Activated CD4-positive, alpha-beta memory T cell treated with anti-CD3 and anti-CD28 coated beads for 36 hours (primary cell): ENCODE data around the gene EIF3A. TPM values are rescaled to one million over a fixed set of nuclear protein-coding genes. Genes with fewer than 3 reads are reported as not detected.

ENCODE experiments used
- CTCF ChIA-PET: fragments of 350-600 bp; sonication (Branson Sonifier 250); formaldehyde crosslinking; loops from one replicate; lab custom pipeline; 2021; ENCODE audit warnings: antibody characterized with exemption, inconsistent platforms; lab: Charles Lee
- POLR2A ChIA-PET: fragments of 350-600 bp; sonication (Branson Sonifier 250); formaldehyde crosslinking; loops from one replicate; lab custom pipeline; 2021; ENCODE audit warnings: antibody characterized with exemption; lab: Charles Lee
- DNase-seq: peaks from one replicate; pipeline ENCODE4 v3.0.0-alpha.2; 2020
- H3K27ac Mint-ChIP-seq: one replicate; pipeline ENCODE4 v1.8.0; 2021; ENCODE audit warnings: mixed read lengths
- H3K27me3 Mint-ChIP-seq: one replicate; pipeline ENCODE4 v1.8.0; 2021; ENCODE audit warnings: mixed read lengths
- H3K36me3 Mint-ChIP-seq: one replicate; pipeline ENCODE4 v1.8.0; 2021; ENCODE audit warnings: mixed read lengths
- H3K4me1 Mint-ChIP-seq: one replicate; pipeline ENCODE4 v1.8.0; 2021; ENCODE audit warnings: low read depth, mixed read lengths
- H3K4me3 Mint-ChIP-seq: one replicate; pipeline ENCODE4 v1.8.0; 2021; ENCODE audit warnings: mild to moderate bottlenecking, mixed read lengths
- H3K9me3 Mint-ChIP-seq: one replicate; pipeline ENCODE4 v1.8.0; 2021; ENCODE audit warnings: mixed read lengths
- intact Hi-C: fragments of 100-400 bp; cut with micrococcal nuclease; formaldehyde crosslinking; loops from one replicate; pipeline ENCODE4 v1.15.1; 2023
- total RNA-seq, 2 experiments: library from RNA; stranded (reverse); gene quantifications; one replicate each; pipeline ENCODE4 v1.2.3, GENCODE V29; 2021

The EIF3A gene
- 100 to 1,000 TPM; 143 to 148 TPM for total RNA-seq

DNA sequence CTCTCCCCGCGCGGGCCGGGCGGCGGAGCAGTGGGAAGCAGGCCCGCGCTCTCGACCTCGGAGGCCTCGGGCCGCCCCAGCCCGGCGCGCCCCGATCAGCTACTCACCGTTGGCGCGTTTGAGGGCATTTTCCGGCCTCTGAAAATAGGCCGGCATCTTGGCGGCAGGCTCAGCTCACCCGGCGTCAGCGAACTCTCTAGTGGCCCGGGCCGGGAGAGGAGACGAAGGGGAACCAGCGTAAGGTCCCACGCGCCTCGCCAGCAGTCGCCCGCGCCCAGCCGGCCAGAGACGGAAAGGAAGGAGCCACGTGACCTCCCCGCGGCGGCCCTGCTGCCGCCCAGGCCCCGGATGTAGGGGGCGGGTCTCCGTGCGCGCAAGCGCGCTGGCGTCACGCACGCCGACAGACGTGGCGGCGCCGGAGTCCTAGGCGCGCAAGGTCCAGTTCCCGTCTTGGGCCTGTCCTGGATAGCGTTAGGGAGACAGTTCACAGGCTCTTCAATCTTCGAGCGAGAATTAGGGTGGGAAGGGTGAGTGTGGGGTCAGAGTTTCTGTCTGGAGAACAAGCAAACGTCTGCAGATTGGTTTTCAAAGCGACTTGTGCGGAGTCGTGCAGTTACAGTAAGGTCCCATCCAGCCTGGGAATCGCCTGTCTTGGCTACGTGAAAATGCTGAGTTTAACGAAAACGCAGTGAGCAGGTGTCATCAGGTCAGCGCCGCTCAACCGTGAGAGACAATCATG is at the start of gene EIF3A:
Gene EIF3A (minus strand): TSS at position 297 of the 739 bp plus-strand sequence. CDS start 141 bp downstream, at position 156.
- Mint-ChIP-seq H3K36me3 (peaks cover 32% of the 10 kb centered on the region), H3K4me1 (peaks cover 22% of the 10 kb centered on the region), H3K27me3 (no peaks in the 10 kb centered on the region), H3K4me3 (peak within 1 kb of the TSS; percentile 92), H3K27ac (peak within 1 kb of the TSS; percentile 96), H3K9me3 (no peaks in the 10 kb centered on the region)
- intact Hi-C loops: loop anchor here (1.0 to 2.0 kb wide), 6 partner anchors 10 to 570 kb away; partner anchors contain the start of genes BAG3, DENND10 and PRDX3
- ChIA-PET POLR2A (interaction anchor here (0.6 to 2.2 kb wide), 7 partner anchors 24 to 326 kb away, joined by 3 to 12 read pairs (median 5); partner anchors contain the start of genes CACUL1, DENND10 and GRK5), CTCF (no interaction called here)
- DNase-seq: peak; percentile 95

DNA sequence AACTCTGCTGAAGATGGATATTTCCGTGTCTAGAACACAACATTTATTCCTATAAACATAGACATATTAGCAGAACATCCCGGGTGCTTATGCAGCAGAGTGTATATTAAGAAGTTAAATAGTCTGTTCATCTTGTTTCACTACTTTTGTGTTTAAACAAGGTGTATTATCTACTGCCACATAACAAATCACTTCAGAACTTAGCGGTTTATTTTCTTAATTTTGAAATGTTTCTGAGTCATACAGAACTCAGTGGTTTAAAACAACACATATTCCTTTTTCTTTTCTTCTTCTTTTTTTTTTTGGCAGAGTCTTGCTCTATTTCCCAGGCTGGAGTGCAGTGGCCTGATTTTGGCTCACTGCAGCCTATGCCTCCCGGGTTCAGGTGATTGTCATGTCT is 49.1 kb upstream of the EIF3A start:
- intact Hi-C loops: loop anchor here (5.0 kb wide), 1 partner anchor 523 kb away; the partner anchor contains the start of gene BAG3
- no peaks in the 10 kb centered on the region for H3K27me3 Mint-ChIP-seq
- H3K4me3 Mint-ChIP-seq: no peak overlapping the region
- peaks cover 50% of the 10 kb centered on the region for H3K36me3 Mint-ChIP-seq
- H3K4me1 Mint-ChIP-seq: peaks cover 52% of the 10 kb centered on the region
- ChIA-PET CTCF (interaction anchor here (1.2 kb wide), 1 partner anchor 77 kb away, joined by 3 read pairs; the partner anchor contains the start of gene GRK5), POLR2A (no interaction called here)
- no peaks in the 10 kb centered on the region for H3K9me3 Mint-ChIP-seq
- DNase-seq: no peak
- H3K27ac Mint-ChIP-seq: peak overlapping the region; percentile 13

DNA sequence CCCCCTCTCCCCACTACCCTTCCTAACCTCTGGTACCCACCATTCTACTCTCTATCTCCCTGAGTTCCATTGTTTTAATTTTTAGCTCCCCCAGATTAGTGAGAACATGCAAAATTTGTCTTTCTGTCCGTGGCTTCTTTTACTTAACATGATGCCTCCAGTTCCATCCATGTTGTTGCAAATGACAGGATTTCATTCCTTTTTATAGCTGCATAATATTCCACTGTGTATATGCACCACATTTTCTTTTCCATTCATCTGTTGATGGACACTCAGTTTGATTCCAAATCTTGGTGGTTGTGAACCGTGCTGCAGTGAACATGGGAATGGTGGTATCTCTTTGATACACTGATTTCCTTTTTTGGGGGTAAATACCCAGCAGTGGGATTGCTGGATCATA is 45.3 kb upstream of the EIF3A start:
- no peak for DNase-seq
- POLR2A ChIA-PET: no interaction called here
- Mint-ChIP-seq H3K9me3 (no peaks in the 10 kb centered on the region), H3K4me1 (peaks cover 18% of the 10 kb centered on the region), H3K36me3 (peaks cover 43% of the 10 kb centered on the region), H3K27ac (no peak overlapping the region), H3K27me3 (no peaks in the 10 kb centered on the region), H3K4me3 (no peak overlapping the region)
- intact Hi-C loops: no loop called here
- CTCF ChIA-PET: interaction anchor here (0.7 kb wide), 1 partner anchor 9 kb away, joined by 3 read pairs; no protein-coding TSS in a partner anchor

GRCh38 chr10:119120875-119121274 is 40.3 kb upstream of the EIF3A start:
- H3K36me3 Mint-ChIP-seq: peaks cover 32% of the 10 kb centered on the region
- ChIA-PET CTCF (no interaction called here), POLR2A (interaction anchor here (1.4 kb wide), 1 partner anchor 11 kb away, joined by 4 read pairs; no protein-coding TSS in a partner anchor)
- H3K9me3 Mint-ChIP-seq: no peaks in the 10 kb centered on the region
- no peak overlapping the region for H3K4me3 Mint-ChIP-seq
- intact Hi-C loops: no loop called here
- H3K27ac Mint-ChIP-seq: no peak overlapping the region
- H3K4me1 Mint-ChIP-seq: peaks cover 3% of the 10 kb centered on the region
- H3K27me3 Mint-ChIP-seq: no peaks in the 10 kb centered on the region
- no peak for DNase-seq

- Mint-ChIP-seq H3K9me3 (no peaks in the 10 kb centered on the region), H3K27me3 (no peaks in the 10 kb centered on the region), H3K27ac (no peak overlapping the region), H3K36me3 (peaks cover 30% of the 10 kb centered on the region), H3K4me3 (no peak overlapping the region), H3K4me1 (peaks cover 3% of the 10 kb centered on the region)
- DNase-seq: no peak
- CTCF ChIA-PET: no interaction called here
- POLR2A ChIA-PET: interaction anchor here (1.4 kb wide), 1 partner anchor 12 kb away, joined by 4 read pairs; no protein-coding TSS in a partner anchor
- intact Hi-C loops: no loop called here
Measured at GRCh38 chr10:119120413-119120867, 39.8 kb upstream of the EIF3A start.

GRCh38 chr10:119119400-119119799 is 38.8 kb upstream of the EIF3A start:
- peak overlapping the region; percentile 18 for H3K27ac Mint-ChIP-seq
- peaks cover 31% of the 10 kb centered on the region for H3K36me3 Mint-ChIP-seq
- no peaks in the 10 kb centered on the region for H3K27me3 Mint-ChIP-seq
- ChIA-PET CTCF (interaction anchor here (0.7 kb wide), 1 partner anchor 427 kb away, joined by 3 read pairs; no protein-coding TSS in a partner anchor), POLR2A (interaction anchor here (0.6 kb wide), 1 partner anchor 43 kb away, joined by 5 read pairs; no protein-coding TSS in a partner anchor)
- intact Hi-C loops: no loop called here
- H3K4me1 Mint-ChIP-seq: peaks cover 4% of the 10 kb centered on the region
- no peak overlapping the region for H3K4me3 Mint-ChIP-seq
- H3K9me3 Mint-ChIP-seq: no peaks in the 10 kb centered on the region
- no peak for DNase-seq

GRCh38 chr10:119118231-119118630 is 37.6 kb upstream of the EIF3A start:
- CTCF ChIA-PET: no interaction called here
- DNase-seq: no peak
- no peak overlapping the region for H3K27ac Mint-ChIP-seq
- H3K9me3 Mint-ChIP-seq: no peaks in the 10 kb centered on the region
- no peaks in the 10 kb centered on the region for H3K27me3 Mint-ChIP-seq
- H3K36me3 Mint-ChIP-seq: peaks cover 39% of the 10 kb centered on the region
- intact Hi-C loops: no loop called here
- H3K4me3 Mint-ChIP-seq: no peak overlapping the region
- peaks cover 9% of the 10 kb centered on the region for H3K4me1 Mint-ChIP-seq
- POLR2A ChIA-PET: interaction anchor here (0.6 kb wide), 2 partner anchors 15 to 90 kb away, joined by 3 read pairs; no protein-coding TSS in a partner anchor

GRCh38 chr10:119116326-119116951 is 35.8 kb upstream of the EIF3A start:
- no peak overlapping the region for H3K27ac Mint-ChIP-seq
- no peak for DNase-seq
- no peaks in the 10 kb centered on the region for H3K27me3 Mint-ChIP-seq
- peaks cover 9% of the 10 kb centered on the region for H3K4me1 Mint-ChIP-seq
- intact Hi-C loops: no loop called here
- no peak overlapping the region for H3K4me3 Mint-ChIP-seq
- peaks cover 26% of the 10 kb centered on the region for H3K36me3 Mint-ChIP-seq
- no peaks in the 10 kb centered on the region for H3K9me3 Mint-ChIP-seq
- CTCF ChIA-PET: interaction anchor here (0.5 kb wide), 1 partner anchor 10 kb away, joined by 3 read pairs; no protein-coding TSS in a partner anchor
- POLR2A ChIA-PET: interaction anchor here (0.6 kb wide), 1 partner anchor 37 kb away, joined by 3 read pairs; no protein-coding TSS in a partner anchor

- H3K27me3 Mint-ChIP-seq: no peaks in the 10 kb centered on the region
- peaks cover 9% of the 10 kb centered on the region for H3K4me1 Mint-ChIP-seq
- no peak for DNase-seq
- peaks cover 26% of the 10 kb centered on the region for H3K36me3 Mint-ChIP-seq
- no peak overlapping the region for H3K4me3 Mint-ChIP-seq
- H3K27ac Mint-ChIP-seq: no peak overlapping the region
- ChIA-PET CTCF (interaction anchor here (0.6 kb wide), 1 partner anchor 73 kb away, joined by 4 read pairs; no protein-coding TSS in a partner anchor), POLR2A (interaction anchor here (0.6 kb wide), 1 partner anchor 36 kb away, joined by 3 read pairs; no protein-coding TSS in a partner anchor)
- intact Hi-C loops: no loop called here
- no peaks in the 10 kb centered on the region for H3K9me3 Mint-ChIP-seq
Measured at GRCh38 chr10:119115926-119116325, 35.3 kb upstream of the EIF3A start.

GRCh38 chr10:119113751-119114732 is 33.4 kb upstream of the EIF3A start:
- DNase-seq: no peak
- CTCF ChIA-PET: no interaction called here
- no peaks in the 10 kb centered on the region for H3K27me3 Mint-ChIP-seq
- H3K36me3 Mint-ChIP-seq: peaks cover 26% of the 10 kb centered on the region
- H3K4me3 Mint-ChIP-seq: no peak overlapping the region
- intact Hi-C loops: no loop called here
- peaks cover 5% of the 10 kb centered on the region for H3K4me1 Mint-ChIP-seq
- POLR2A ChIA-PET: interaction anchor here (3.4 kb wide), 1 partner anchor 10 kb away, joined by 14 read pairs; the partner anchor contains the start of gene DENND10
- H3K9me3 Mint-ChIP-seq: no peaks in the 10 kb centered on the region
- H3K27ac Mint-ChIP-seq: no peak overlapping the region

- Mint-ChIP-seq H3K27me3 (no peaks in the 10 kb centered on the region), H3K9me3 (no peaks in the 10 kb centered on the region), H3K4me1 (peaks cover 8% of the 10 kb centered on the region), H3K27ac (no peak overlapping the region), H3K4me3 (no peak overlapping the region), H3K36me3 (peaks cover 22% of the 10 kb centered on the region)
- POLR2A ChIA-PET: interaction anchor here (3.4 kb wide), 1 partner anchor 8 kb away, joined by 14 read pairs; the partner anchor contains the start of gene DENND10
- DNase-seq: no peak
- intact Hi-C loops: no loop called here
- CTCF ChIA-PET: no interaction called here
Measured at GRCh38 chr10:119112056-119112455, 31.4 kb upstream of the EIF3A start.
